ENCODE data around the gene TTC3. TPM values are rescaled to one million over a fixed set of nuclear protein-coding genes. Genes with fewer than 3 reads are reported as not detected.

TTC3 gene
- total and polyA plus RNA-seq, 9 of the 15 experiments (the other 6 are each of a cell fraction or from before 2014, with no cell fraction given) = 17.5 to 92.0 (median 59.5) TPM

DNA sequence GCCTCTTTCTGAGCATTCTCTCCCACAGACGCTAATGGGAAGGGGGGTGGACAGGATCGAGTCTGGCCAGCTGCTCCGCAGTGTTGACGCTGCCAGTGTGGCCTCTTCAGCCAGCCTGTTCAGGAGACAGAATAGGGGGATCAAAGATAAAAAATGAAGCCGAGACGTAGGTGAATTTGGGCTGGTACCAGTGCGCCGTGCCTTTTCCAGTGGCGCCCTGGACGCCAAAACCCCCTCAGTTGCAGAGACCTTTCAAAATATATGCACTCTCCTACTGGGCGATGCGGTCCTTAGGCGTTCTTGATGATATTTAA is 1.1 kb downstream of the TTC3 start (continued):
- TF ChIP-seq, protein P1, sequence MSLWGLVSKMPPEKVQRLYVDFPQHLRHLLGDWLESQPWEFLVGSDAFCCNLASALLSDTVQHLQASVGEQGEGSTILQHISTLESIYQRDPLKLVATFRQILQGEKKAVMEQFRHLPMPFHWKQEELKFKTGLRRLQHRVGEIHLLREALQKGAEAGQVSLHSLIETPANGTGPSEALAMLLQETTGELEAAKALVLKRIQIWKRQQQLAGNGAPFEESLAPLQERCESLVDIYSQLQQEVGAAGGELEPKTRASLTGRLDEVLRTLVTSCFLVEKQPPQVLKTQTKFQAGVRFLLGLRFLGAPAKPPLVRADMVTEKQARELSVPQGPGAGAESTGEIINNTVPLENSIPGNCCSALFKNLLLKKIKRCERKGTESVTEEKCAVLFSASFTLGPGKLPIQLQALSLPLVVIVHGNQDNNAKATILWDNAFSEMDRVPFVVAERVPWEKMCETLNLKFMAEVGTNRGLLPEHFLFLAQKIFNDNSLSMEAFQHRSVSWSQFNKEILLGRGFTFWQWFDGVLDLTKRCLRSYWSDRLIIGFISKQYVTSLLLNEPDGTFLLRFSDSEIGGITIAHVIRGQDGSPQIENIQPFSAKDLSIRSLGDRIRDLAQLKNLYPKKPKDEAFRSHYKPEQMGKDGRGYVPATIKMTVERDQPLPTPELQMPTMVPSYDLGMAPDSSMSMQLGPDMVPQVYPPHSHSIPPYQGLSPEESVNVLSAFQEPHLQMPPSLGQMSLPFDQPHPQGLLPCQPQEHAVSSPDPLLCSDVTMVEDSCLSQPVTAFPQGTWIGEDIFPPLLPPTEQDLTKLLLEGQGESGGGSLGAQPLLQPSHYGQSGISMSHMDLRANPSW (CRISPR knock-in tag; IDR thresholded peaks at IDR 0.05) = 0 out of 2 replicates have a peak, but pooled peaks have one; percentile 9
- TF ChIP-seq, protein P2, sequence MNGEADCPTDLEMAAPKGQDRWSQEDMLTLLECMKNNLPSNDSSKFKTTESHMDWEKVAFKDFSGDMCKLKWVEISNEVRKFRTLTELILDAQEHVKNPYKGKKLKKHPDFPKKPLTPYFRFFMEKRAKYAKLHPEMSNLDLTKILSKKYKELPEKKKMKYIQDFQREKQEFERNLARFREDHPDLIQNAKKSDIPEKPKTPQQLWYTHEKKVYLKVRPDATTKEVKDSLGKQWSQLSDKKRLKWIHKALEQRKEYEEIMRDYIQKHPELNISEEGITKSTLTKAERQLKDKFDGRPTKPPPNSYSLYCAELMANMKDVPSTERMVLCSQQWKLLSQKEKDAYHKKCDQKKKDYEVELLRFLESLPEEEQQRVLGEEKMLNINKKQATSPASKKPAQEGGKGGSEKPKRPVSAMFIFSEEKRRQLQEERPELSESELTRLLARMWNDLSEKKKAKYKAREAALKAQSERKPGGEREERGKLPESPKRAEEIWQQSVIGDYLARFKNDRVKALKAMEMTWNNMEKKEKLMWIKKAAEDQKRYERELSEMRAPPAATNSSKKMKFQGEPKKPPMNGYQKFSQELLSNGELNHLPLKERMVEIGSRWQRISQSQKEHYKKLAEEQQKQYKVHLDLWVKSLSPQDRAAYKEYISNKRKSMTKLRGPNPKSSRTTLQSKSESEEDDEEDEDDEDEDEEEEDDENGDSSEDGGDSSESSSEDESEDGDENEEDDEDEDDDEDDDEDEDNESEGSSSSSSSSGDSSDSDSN (IDR thresholded peaks at IDR 0.05; ENCODE audit: borderline replicate concordance in 1 of 2, low read depth in 2 of 2, low read length in 2 of 2) = peak; percentile 12 to 15; a peak in 1 of 4 replicates
- TF ChIP-seq FOXK1 (CRISPR knock-in tag; IDR thresholded peaks at IDR 0.05; ENCODE audit: borderline replicate concordance) (0 out of 2 replicates have a peak, but pooled peaks have one; percentile 22), CAMTA2 (CRISPR knock-in tag; conservative IDR thresholded peaks at IDR 0.05) (no peak), CBX8 (IDR thresholded peaks at IDR 0.05; ENCODE audit: borderline replicate concordance, extremely low read depth, low read depth, low read length, poor library complexity, severe bottlenecking) (no peak), SIN3A (IDR thresholded peaks at IDR 0.05; ENCODE audit: borderline replicate concordance in 2 of 2, control insufficient read depth in 1 of 2, low read depth in 2 of 2, low read length in 2 of 2) (peak in 1 of 2 experiments; percentile 37; a peak in 1 of 4 replicates), CHD1 (IDR thresholded peaks at IDR 0.05; ENCODE audit: low read length) (peak; percentile 13), MYNN (IDR thresholded peaks at IDR 0.05) (0 out of 2 replicates have a peak, but pooled peaks have one; percentile 4), MYNN (CRISPR knock-in tag; IDR thresholded peaks at IDR 0.05) (no peak), SMARCE1 (IDR thresholded peaks at IDR 0.05) (no peak), E2F3 (CRISPR knock-in tag; IDR thresholded peaks at IDR 0.05) (no peak)
- TF ChIP-seq, protein P3, sequence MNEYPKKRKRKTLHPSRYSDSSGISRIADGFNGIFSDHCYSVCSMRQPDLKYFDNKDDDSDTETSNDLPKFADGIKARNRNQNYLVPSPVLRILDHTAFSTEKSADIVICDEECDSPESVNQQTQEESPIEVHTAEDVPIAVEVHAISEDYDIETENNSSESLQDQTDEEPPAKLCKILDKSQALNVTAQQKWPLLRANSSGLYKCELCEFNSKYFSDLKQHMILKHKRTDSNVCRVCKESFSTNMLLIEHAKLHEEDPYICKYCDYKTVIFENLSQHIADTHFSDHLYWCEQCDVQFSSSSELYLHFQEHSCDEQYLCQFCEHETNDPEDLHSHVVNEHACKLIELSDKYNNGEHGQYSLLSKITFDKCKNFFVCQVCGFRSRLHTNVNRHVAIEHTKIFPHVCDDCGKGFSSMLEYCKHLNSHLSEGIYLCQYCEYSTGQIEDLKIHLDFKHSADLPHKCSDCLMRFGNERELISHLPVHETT (CRISPR knock-in tag; conservative IDR thresholded peaks at IDR 0.05 in 1 of 2, IDR thresholded peaks at IDR 0.05 in 1 of 2) = no peak
